ENCODE measurements around the gene NUDC.
"Not testable (repeated sequence)": the region's sequence is repeated elsewhere in the genome, so short reads cannot be mapped to it uniquely, and the experiment has no call there.

The NUDC gene

DNA sequence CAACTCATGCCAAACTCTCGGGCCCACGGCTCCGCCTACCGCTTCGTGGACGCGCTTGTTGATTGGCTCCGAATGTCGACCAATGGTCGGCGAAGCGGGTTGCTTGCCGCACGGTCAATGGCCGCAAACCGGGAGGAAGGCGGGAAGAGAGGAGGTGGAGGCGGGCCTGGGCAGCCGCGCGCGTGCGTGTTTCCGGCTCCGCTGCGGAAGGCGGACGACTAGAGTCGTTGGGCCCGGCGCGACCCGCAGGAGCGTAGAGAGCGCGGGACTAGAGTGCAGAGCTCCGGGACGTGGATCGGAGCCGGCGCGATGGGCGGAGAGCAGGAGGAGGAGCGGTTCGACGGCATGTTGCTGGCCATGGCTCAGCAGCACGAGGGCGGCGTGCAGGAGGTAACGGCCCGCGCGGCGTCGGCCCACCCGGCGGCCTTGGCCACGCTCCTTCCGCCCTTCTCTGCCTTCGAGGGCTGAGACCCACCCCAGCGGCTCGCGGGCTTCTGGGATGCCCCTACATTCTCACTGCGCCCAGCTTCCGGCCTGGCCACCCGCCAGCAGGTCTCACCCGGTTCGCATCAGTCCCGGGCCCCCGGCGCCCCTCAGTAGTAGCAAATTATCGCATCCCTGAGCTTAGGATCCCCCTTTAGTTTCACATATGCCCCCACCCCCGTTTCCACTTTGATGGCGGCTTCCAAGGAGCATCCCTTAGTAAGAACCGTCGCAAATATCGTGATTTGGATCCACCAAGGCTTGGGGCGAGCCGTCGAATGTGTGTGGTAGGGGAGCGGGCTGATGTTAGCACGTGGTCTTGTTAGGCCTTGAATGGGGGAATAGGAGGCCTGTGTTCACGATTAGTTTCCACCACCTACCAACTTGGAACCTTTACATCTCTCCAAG is at the start of gene NUDC:
TSS of gene NUDC (plus strand) at position 204 of the 891 bp plus-strand sequence. CDS start at position 310, 106 bp downstream.
- peak within 1 kb of the TSS; percentile 78 for H3K4me3 ChIP-seq (ENCODE audit: low read length)
- TF ChIP-seq, protein P1, sequence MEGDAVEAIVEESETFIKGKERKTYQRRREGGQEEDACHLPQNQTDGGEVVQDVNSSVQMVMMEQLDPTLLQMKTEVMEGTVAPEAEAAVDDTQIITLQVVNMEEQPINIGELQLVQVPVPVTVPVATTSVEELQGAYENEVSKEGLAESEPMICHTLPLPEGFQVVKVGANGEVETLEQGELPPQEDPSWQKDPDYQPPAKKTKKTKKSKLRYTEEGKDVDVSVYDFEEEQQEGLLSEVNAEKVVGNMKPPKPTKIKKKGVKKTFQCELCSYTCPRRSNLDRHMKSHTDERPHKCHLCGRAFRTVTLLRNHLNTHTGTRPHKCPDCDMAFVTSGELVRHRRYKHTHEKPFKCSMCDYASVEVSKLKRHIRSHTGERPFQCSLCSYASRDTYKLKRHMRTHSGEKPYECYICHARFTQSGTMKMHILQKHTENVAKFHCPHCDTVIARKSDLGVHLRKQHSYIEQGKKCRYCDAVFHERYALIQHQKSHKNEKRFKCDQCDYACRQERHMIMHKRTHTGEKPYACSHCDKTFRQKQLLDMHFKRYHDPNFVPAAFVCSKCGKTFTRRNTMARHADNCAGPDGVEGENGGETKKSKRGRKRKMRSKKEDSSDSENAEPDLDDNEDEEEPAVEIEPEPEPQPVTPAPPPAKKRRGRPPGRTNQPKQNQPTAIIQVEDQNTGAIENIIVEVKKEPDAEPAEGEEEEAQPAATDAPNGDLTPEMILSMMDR (IDR thresholded peaks at IDR 0.05; ENCODE audit: insufficient read depth, low read depth, low read length, missing control alignments) = no peak

DNA sequence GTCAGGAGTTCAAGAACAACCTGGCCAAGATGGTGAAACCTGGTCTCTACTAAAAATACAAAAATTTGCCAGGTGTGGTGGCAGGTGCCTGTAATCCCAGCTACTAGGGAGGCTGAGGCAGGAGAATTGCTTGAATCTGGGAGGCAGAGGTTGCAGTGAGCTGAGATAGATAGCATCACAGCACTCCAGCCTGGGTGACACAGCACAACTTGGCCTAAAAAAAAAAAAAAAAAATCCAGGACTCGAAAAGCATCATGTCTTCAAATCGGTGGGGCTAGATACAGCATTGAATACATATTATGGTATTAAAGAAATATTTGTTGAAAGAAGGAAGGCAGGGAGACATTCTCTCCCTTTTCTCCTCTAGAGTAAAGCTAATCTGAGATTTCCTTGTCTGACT is 48.4 kb upstream of the NUDC start:
- DNase-seq (ENCODE audit: low read depth); H3K4me3 ChIP-seq (ENCODE audit: low read length): not testable (repeated sequence)

More for the DNA sequence above, at the start of gene NUDC:
- DNase-seq (ENCODE audit: low read depth) = peak; percentile 98

DNA sequence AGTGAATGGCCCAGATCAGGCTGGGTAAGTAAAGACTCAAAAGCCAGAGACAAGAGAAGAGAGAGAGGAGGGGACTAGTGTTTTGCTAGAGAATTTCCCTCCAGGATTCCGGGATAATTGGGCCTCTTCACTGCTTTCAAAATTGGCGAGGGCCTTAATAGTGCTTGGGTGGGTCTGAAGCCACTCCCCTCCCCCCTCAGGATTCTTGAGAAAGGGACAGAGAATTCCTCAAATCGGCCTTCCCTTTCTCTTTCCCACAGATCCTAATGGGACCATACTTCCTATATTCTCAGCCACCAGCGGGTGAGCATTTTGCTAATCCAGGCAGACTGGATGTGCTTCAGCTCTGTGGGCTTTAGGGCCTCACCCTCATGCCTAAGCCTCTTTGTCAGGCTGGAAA is 46.6 kb upstream of the NUDC start:
- no peak overlapping the region for H3K4me3 ChIP-seq (ENCODE audit: low read length)
- DNase-seq (ENCODE audit: low read depth) = no peak
- TF ChIP-seq, protein P1 (IDR thresholded peaks at IDR 0.05; ENCODE audit: insufficient read depth, low read depth, low read length, missing control alignments) = no peak

DNA sequence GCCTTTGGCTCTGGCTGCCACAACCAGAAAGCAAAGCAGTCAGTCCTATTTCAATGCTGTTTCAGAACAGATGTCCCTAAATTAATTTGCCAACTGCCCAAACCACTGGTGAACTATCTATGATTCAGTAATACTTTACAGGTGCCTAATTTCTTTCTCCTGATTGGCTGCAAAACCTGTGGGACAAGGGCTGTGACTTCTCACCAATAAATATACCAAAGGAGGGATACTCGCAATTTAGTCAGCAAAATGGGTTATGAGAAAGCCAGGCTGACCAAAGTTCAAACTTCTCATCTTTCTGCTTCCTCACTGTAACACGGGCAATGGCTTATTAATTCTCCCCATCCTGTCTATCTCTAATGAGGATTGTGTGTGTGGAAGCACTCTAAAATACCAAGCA is 44.2 kb upstream of the NUDC start:
- H3K4me3 ChIP-seq (ENCODE audit: low read length) = no peak overlapping the region
- no peak for DNase-seq (ENCODE audit: low read depth)
- TF ChIP-seq, protein P1 (IDR thresholded peaks at IDR 0.05; ENCODE audit: insufficient read depth, low read depth, low read length, missing control alignments) = no peak

DNA sequence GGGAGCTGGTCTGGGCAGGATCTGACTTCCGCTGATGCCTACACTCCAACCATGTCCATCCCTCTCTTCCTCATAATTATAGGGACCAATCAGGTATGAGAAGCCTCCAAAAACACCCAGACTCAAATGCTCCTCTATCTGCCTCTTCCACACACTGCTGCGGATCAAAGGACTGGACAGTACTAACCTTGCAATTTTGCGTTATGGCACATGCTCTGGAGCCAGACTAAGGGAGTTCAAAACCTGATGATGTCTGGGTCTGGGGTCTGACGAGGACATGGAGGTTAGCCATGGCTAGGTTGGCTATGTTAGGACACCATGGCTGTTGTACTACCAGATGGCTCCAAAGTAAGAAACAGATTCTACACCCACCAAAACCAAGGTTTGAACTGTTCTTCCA is 41.8 kb upstream of the NUDC start:
- no peak for DNase-seq (ENCODE audit: low read depth)
- TF ChIP-seq, protein P1 (IDR thresholded peaks at IDR 0.05; ENCODE audit: insufficient read depth, low read depth, low read length, missing control alignments) = no peak
- H3K4me3 ChIP-seq (ENCODE audit: low read length) = no peak overlapping the region

DNA sequence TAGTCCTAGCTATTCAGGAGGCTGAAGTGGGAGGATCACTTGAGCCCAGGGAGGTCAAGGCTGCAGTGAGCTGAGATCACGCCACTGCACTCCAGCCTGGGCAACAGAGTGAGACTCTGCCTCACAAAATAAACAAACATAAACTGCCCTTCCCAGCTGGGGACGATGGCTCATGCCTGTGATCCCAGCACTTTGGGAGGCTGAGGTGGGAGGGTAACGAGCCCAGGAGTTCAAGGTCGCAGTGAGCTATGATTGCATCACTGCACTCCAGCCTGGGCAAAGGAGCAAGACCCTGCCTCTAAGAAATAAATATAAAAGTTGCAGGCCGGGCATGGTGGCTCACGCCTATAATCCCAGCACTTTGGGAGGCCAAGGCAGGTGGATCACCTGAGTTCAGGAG is 39.9 kb upstream of the NUDC start:
- not testable (repeated sequence) for DNase-seq (ENCODE audit: low read depth); H3K4me3 ChIP-seq (ENCODE audit: low read length)

DNA sequence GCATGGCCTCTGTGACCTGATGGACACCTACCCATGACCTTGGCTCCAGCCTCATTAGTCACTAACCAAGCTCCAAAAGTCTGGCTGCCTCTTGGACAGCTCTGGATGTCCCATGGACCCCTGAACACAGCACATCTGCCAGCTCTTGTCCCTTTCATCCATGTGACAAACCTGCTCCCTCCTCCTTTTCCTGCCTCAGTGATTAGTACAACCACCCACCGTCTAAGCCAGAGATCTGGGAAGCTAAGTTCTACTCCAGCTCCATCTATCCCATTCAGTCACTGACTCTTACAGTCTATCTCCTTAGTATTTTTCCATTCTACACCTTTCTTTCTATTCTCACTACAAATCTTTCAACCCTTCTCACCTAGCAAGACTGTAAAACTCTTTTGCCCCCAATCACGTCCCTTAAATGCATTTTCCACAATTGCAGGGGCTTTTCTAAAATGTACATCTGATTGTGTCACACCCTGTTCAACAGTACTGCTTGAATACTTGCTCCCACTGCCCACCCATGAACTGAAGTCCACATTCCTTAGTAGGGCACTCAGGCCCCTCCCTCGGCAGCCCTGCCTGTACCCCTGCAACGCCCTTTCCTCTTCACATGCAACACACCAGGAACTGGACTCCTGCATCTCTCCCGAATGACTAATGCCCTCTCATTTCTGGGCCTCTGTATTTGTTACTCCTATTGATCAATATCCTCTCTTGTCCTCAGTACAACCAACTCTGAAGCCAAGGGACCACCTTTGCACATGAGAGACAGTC is 38.7 kb upstream of the NUDC start:
- H3K4me3 ChIP-seq (ENCODE audit: low read length) = no peak overlapping the region
- TF ChIP-seq, protein P1 (IDR thresholded peaks at IDR 0.05; ENCODE audit: insufficient read depth, low read depth, low read length, missing control alignments) = no peak
- DNase-seq (ENCODE audit: low read depth) = no peak

Measured in epithelial cell of esophagus (primary cell).